Endodermal cell (in vitro differentiated cells): ENCODE results near the gene CNTN4. TPM values are rescaled to one million over a fixed set of nuclear protein-coding genes. Genes with fewer than 3 reads are reported as not detected.

Experiments
- DNase-seq: peaks from one replicate; pipeline ENCODE4 v3.0.0-alpha.2; 2017
- H3K27ac ChIP-seq: 2 replicates; pipeline ENCODE4 v1.5.1; 2013; ENCODE audit warnings: mild to moderate bottlenecking, low read depth, low read length, moderate library complexity
- H3K27me3 ChIP-seq: 2 replicates; pipeline ENCODE4 v1.6.1; 2013; ENCODE audit warnings: mild to moderate bottlenecking, low read length, moderate library complexity; ENCODE audit not compliant: insufficient read depth, control insufficient read depth, poor library complexity, severe bottlenecking
- H3K36me3 ChIP-seq: 2 replicates; pipeline ENCODE4 v1.7.0; 2013; ENCODE audit warnings: mild to moderate bottlenecking, low read length, moderate library complexity; ENCODE audit not compliant: control insufficient read depth, insufficient read depth
- H3K4me1 ChIP-seq: one replicate; pipeline ENCODE4 v1.7.0; 2013; ENCODE audit warnings: low read length; ENCODE audit not compliant: control insufficient read depth, insufficient read depth
- H3K4me3 ChIP-seq: 2 replicates; pipeline ENCODE4 v1.5.1; 2013; ENCODE audit warnings: mild to moderate bottlenecking, low read length, moderate library complexity
- H3K9ac ChIP-seq: 2 replicates; pipeline ENCODE4 v1.6.1; 2013; ENCODE audit warnings: mild to moderate bottlenecking, low read length, moderate library complexity; ENCODE audit not compliant: poor library complexity, severe bottlenecking; ENCODE audit errors: extremely low read depth
- H3K9me3 ChIP-seq: 2 replicates; pipeline ENCODE4 v1.6.1; 2013; ENCODE audit warnings: mild to moderate bottlenecking, low read length, moderate library complexity; ENCODE audit not compliant: control insufficient read depth
- H3K27ac Mint-ChIP-seq: 2 replicates; pipeline ENCODE4 v1.8.0; 2020; ENCODE audit warnings: mixed read lengths
- H3K27me3 Mint-ChIP-seq: 2 replicates; pipeline ENCODE4 v1.8.0; 2021; ENCODE audit warnings: mild to moderate bottlenecking, mixed read lengths; ENCODE audit not compliant: insufficient read depth
- H3K36me3 Mint-ChIP-seq: 2 replicates; pipeline ENCODE4 v1.8.0; 2020; ENCODE audit warnings: low read depth, mixed read lengths
- H3K4me1 Mint-ChIP-seq: 2 replicates; pipeline ENCODE4 v1.8.0; 2020; ENCODE audit warnings: mixed read lengths
- H3K4me3 Mint-ChIP-seq: 2 replicates; pipeline ENCODE4 v1.8.0; 2020; ENCODE audit warnings: mild to moderate bottlenecking, moderate library complexity, mixed read lengths
- H3K9me3 Mint-ChIP-seq: 2 replicates; pipeline ENCODE4 v1.8.0; 2020; ENCODE audit warnings: mild to moderate bottlenecking, mixed read lengths
- WGBS, 2 experiments: methylation state at CpG; one replicate each; pipeline versions ENCODE4 v1.1.5 to v1.1.7; 2013; ENCODE audit warnings: missing lambda C conversion rate in 2 of 2, mixed read lengths in 1 of 2; ENCODE audit not compliant: insufficient coverage in 1 of 2, insufficient read length in 1 of 2; 5-methylcytosine and 5-hydroxymethylcytosine counted together
- total RNA-seq, 2 donors: library from RNA; stranded (reverse); fragmentation: NEBNext Ultra II Directional in 1 of 2; extraction: Animal tissue kit (Norgen Biotek cat#: 25700) in 1 of 2; gene quantifications; 2 replicates in 1 of 2; 3 replicates in 1 of 2; pipeline ENCODE4 v1.2.1, GENCODE V29; 2021
- TF ChIP-seq, protein P1 (sequence below): fragments of 200-600 bp; sonication (generic); conservative IDR thresholded peaks from 2 replicates; pipeline ENCODE4 v1.5.0; 2021; ENCODE audit warnings: antibody characterized with exemption, mild to moderate bottlenecking

The CNTN4 gene
- total RNA-seq, 2 donors from 2014 or later = 10.8 to 11.1 TPM

DNA sequence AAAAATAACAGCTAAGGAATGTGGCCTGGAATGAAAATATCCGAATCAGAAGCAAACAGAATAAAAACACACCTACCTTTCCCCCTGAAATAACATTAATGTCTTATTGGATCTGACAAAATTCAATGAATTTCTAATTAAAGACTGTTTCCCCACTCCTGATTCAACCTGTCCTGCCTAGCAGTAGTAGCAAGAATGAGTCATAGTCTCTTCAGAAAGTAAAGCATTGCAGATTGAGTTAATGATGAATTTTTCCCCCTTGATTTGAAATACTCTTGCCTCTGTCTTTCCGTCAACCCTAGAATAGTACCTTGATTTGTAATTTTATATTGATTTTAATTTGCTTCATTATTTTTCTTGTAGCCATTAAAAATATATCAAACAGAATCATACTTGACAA, 212.4 kb downstream of the CNTN4 start:
- Mint-ChIP-seq H3K36me3 (no peaks in the 10 kb centered on the region), H3K9me3 (peaks cover 6% of the 10 kb centered on the region), H3K4me1 (no peaks in the 10 kb centered on the region), H3K4me3 (no peak overlapping the region), H3K27ac (no peak overlapping the region), H3K27me3 (no peaks in the 10 kb centered on the region)
- TF ChIP-seq, protein P1, sequence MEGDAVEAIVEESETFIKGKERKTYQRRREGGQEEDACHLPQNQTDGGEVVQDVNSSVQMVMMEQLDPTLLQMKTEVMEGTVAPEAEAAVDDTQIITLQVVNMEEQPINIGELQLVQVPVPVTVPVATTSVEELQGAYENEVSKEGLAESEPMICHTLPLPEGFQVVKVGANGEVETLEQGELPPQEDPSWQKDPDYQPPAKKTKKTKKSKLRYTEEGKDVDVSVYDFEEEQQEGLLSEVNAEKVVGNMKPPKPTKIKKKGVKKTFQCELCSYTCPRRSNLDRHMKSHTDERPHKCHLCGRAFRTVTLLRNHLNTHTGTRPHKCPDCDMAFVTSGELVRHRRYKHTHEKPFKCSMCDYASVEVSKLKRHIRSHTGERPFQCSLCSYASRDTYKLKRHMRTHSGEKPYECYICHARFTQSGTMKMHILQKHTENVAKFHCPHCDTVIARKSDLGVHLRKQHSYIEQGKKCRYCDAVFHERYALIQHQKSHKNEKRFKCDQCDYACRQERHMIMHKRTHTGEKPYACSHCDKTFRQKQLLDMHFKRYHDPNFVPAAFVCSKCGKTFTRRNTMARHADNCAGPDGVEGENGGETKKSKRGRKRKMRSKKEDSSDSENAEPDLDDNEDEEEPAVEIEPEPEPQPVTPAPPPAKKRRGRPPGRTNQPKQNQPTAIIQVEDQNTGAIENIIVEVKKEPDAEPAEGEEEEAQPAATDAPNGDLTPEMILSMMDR = no peak
- Histone ChIP-seq H3K9ac (no peak overlapping the region), H3K9me3 (peaks cover 5% of the 10 kb centered on the region), H3K36me3 (no peaks in the 10 kb centered on the region), H3K27ac (no peak overlapping the region), H3K4me1 (no peaks in the 10 kb centered on the region), H3K27me3 (no peaks in the 10 kb centered on the region), H3K4me3 (no peak overlapping the region)
- WGBS, 2 experiments = 81% methylated on average over 2 of the region's 2 CpGs; no CpG with 5 or more reads in 1 of the 2 experiments
- DNase-seq = no peak

DNA sequence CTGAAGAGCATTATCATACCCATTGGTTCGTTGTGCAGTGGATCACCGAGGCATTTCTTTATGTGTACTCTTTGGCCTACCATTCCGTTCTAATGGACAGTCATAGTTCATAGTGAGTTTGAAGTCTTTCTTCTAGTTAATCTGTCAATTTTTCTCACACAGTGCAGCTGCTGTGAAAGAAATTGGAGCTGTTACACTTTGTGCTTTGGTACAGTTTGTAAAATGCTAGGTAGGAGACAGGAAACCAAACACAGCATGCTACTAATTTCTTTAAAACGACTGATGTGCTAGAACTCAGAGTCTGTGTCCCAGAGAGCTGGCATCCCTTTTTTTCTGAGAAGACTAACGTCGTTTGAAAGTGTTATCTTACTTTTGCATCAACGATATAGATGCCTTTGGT, 218.9 kb downstream of the CNTN4 start:
- Histone ChIP-seq H3K9ac (no peak overlapping the region), H3K4me1 (no peaks in the 10 kb centered on the region), H3K27me3 (no peaks in the 10 kb centered on the region), H3K4me3 (no peak overlapping the region), H3K9me3 (no peaks in the 10 kb centered on the region), H3K27ac (no peak overlapping the region), H3K36me3 (no peaks in the 10 kb centered on the region)
- Mint-ChIP-seq H3K9me3 (no peaks in the 10 kb centered on the region), H3K27me3 (no peaks in the 10 kb centered on the region), H3K4me3 (no peak overlapping the region), H3K27ac (no peak overlapping the region), H3K36me3 (no peaks in the 10 kb centered on the region), H3K4me1 (no peaks in the 10 kb centered on the region)
- no peak for DNase-seq
- 76 to 78% methylated on average over 7 of the region's 7 CpGs for WGBS, 2 experiments
- TF ChIP-seq, protein P1 = no peak

DNA sequence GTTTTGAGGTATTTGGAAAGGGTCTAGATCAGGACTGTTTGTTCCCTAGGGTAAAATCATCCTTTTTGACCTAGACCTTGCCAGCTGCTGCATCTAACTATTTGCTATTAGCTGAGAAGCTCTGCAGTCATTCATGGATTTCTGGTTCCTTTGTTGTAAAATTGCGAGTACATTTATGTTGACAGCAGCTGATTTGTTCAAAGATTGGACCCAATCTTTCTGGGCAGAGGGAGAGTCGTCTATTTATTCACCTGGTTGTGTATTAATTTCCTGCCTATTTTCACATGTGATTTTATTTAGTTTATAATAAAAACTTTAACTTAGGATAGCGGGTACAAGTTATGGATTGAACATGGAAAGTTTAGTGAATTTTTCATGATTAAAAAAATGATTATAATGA, 236.3 kb downstream of the CNTN4 start:
- no peaks in the 10 kb centered on the region for H3K36me3 ChIP-seq
- H3K4me1 Mint-ChIP-seq = peaks cover 8% of the 10 kb centered on the region
- H3K27me3 ChIP-seq = no peaks in the 10 kb centered on the region
- H3K4me3 Mint-ChIP-seq = no peak overlapping the region
- no peak overlapping the region for H3K27ac Mint-ChIP-seq
- whole genome bisulfite sequencing, 2 experiments = 89 to 100% methylated on average over 2 to 3 of the region's 3 CpGs
- H3K9me3 Mint-ChIP-seq = no peaks in the 10 kb centered on the region
- H3K27ac ChIP-seq = no peak overlapping the region
- H3K9me3 ChIP-seq = no peaks in the 10 kb centered on the region
- TF ChIP-seq, protein P1 = no peak
- peaks cover 10% of the 10 kb centered on the region for H3K27me3 Mint-ChIP-seq
- no peak overlapping the region for H3K4me3 ChIP-seq
- H3K9ac ChIP-seq = no peak overlapping the region
- no peaks in the 10 kb centered on the region for H3K4me1 ChIP-seq
- no peak for DNase-seq
- H3K36me3 Mint-ChIP-seq = no peaks in the 10 kb centered on the region
